WTC11 (cell line): ENCODE data around the gene RASGRF1. TPM values are rescaled to one million over a fixed set of nuclear protein-coding genes. Genes with fewer than 3 reads are reported as not detected.
A peak's percentile ranks its signal among the peaks of the same experiment; 100 is the strongest.

Experiments used
- ATAC-seq: fragments of 200-7000 bp; cut with Tn5 transposase; 2 replicates; pipeline ENCODE4 v1.10.0; 2021; ENCODE audit warnings: mild to moderate bottlenecking, moderate library complexity
- CTCF ChIA-PET: fragments of 300-600 bp; sonication (Branson Sonifier 250); formaldehyde crosslinking; loops from one replicate; lab custom pipeline; 2021; ENCODE audit warnings: antibody characterized with exemption; lab: Charles Lee
- POLR2A ChIA-PET: fragments of 350-600 bp; sonication (Branson Sonifier 250); formaldehyde crosslinking; loops from one replicate; lab custom pipeline; 2021; ENCODE audit warnings: antibody characterized with exemption; lab: Charles Lee
- DNase-seq: peaks from one replicate; pipeline ENCODE4 v3.0.0; 2021; ENCODE audit warnings: low spot score
- H3K27ac Mint-ChIP-seq: 2 replicates; pipeline ENCODE4 v1.8.0; 2021; ENCODE audit warnings: mixed read lengths
- H3K27me3 Mint-ChIP-seq: 2 replicates; pipeline ENCODE4 v1.8.0; 2021; ENCODE audit warnings: low read depth, mild to moderate bottlenecking, moderate library complexity, mixed read lengths
- H3K36me3 Mint-ChIP-seq: 2 replicates; pipeline ENCODE4 v1.8.0; 2021; ENCODE audit warnings: mixed read lengths
- H3K4me1 Mint-ChIP-seq: 2 replicates; pipeline ENCODE4 v1.8.0; 2022; ENCODE audit warnings: mixed read lengths
- H3K4me3 Mint-ChIP-seq: 2 replicates; pipeline ENCODE4 v1.8.0; 2021; ENCODE audit warnings: mild to moderate bottlenecking, moderate library complexity, mixed read lengths
- H3K9me3 Mint-ChIP-seq: 2 replicates; pipeline ENCODE4 v1.8.0; 2021; ENCODE audit warnings: mixed read lengths
- AR ChIP-seq: fragments of 250-450 bp; sonication (Bioruptor Pico); IDR thresholded peaks from 2 replicates; pipeline ENCODE4 v1.9.0; 2021; ENCODE audit warnings: mild to moderate bottlenecking
- ATF1 ChIP-seq: sonication (generic); formaldehyde crosslinking; IDR thresholded peaks from 2 replicates; pipeline ENCODE4 v1.8.1; 2023; ENCODE audit warnings: mild to moderate bottlenecking, moderate library complexity, missing genetic modification reagents
- ATF6 ChIP-seq: sonication (generic); formaldehyde crosslinking; IDR thresholded peaks from 2 replicates; pipeline ENCODE4 v1.8.1; 2023; ENCODE audit warnings: mild to moderate bottlenecking, missing genetic modification reagents
- CREM ChIP-seq: sonication (generic); formaldehyde crosslinking; IDR thresholded peaks from 2 replicates; pipeline ENCODE4 v1.8.1; 2022; ENCODE audit warnings: mild to moderate bottlenecking, missing genetic modification reagents, moderate library complexity
- CTCF ChIP-seq: fragments of 200-600 bp; IDR thresholded peaks from 2 replicates; pipeline ENCODE4 v1.8.0; 2022; ENCODE audit warnings: antibody characterized with exemption
- E2F1 ChIP-seq: sonication (generic); formaldehyde crosslinking; IDR thresholded peaks from 2 replicates; pipeline ENCODE4 v1.8.0; 2022; ENCODE audit warnings: mild to moderate bottlenecking, missing genetic modification reagents
- E2F5 ChIP-seq: sonication (generic); formaldehyde crosslinking; IDR thresholded peaks from 2 replicates; pipeline ENCODE4 v1.8.1; 2022; ENCODE audit warnings: mild to moderate bottlenecking, moderate library complexity, missing genetic modification reagents
- EMX1 ChIP-seq: fragments of 250-450 bp; sonication (Bioruptor Pico); IDR thresholded peaks from 2 replicates; pipeline ENCODE4 v1.8.0; 2021; ENCODE audit warnings: mild to moderate bottlenecking
- ETV6 ChIP-seq: sonication (generic); formaldehyde crosslinking; IDR thresholded peaks from 2 replicates; pipeline ENCODE4 v1.8.1; 2022; ENCODE audit warnings: mild to moderate bottlenecking, missing genetic modification reagents
- FOXP1 ChIP-seq: sonication (generic); formaldehyde crosslinking; IDR thresholded peaks from 2 replicates; pipeline ENCODE4 v1.8.0; 2022; ENCODE audit warnings: missing genetic modification reagents, mild to moderate bottlenecking, moderate library complexity, borderline replicate concordance
- GABPB1 ChIP-seq: sonication (generic); formaldehyde crosslinking; IDR thresholded peaks from 2 replicates; pipeline ENCODE4 v1.8.1; 2023; ENCODE audit warnings: mild to moderate bottlenecking, missing genetic modification reagents
- GTF2I ChIP-seq: fragments of 250-450 bp; sonication (Bioruptor Pico); conservative IDR thresholded peaks from 2 replicates; pipeline ENCODE4 v1.4.0; 2021; ENCODE audit warnings: mild to moderate bottlenecking
- MAX ChIP-seq: sonication (generic); formaldehyde crosslinking; IDR thresholded peaks from 2 replicates; pipeline ENCODE4 v1.8.0; 2022; ENCODE audit warnings: mild to moderate bottlenecking, missing genetic modification reagents
- NFATC4 ChIP-seq: fragments of 250-450 bp; sonication (Bioruptor Pico); IDR thresholded peaks from 2 replicates; pipeline ENCODE4 v1.9.0; 2021; ENCODE audit warnings: mild to moderate bottlenecking
- NFE2L1 ChIP-seq: sonication (generic); formaldehyde crosslinking; IDR thresholded peaks from 2 replicates; pipeline ENCODE4 v1.8.1; 2023; ENCODE audit warnings: missing genetic modification reagents
- NFYB ChIP-seq: sonication (generic); formaldehyde crosslinking; conservative IDR thresholded peaks from 2 replicates; pipeline ENCODE4 v1.8.0; 2022; ENCODE audit warnings: low read depth, missing genetic modification reagents
- PRDM15 ChIP-seq: sonication (generic); formaldehyde crosslinking; IDR thresholded peaks from 2 replicates; pipeline ENCODE4 v1.8.0; 2022; ENCODE audit warnings: missing genetic modification reagents
- TEAD1 ChIP-seq: sonication (generic); formaldehyde crosslinking; IDR thresholded peaks from 2 replicates; pipeline ENCODE4 v1.8.0; 2022; ENCODE audit warnings: mild to moderate bottlenecking, missing genetic modification reagents
- TEAD4 ChIP-seq: sonication (generic); formaldehyde crosslinking; IDR thresholded peaks from 2 replicates; pipeline ENCODE4 v1.8.0; 2022; ENCODE audit warnings: mild to moderate bottlenecking, missing genetic modification reagents
- ZNF121 ChIP-seq: sonication (generic); formaldehyde crosslinking; IDR thresholded peaks from 2 replicates; pipeline ENCODE4 v1.8.0; 2023; ENCODE audit warnings: missing genetic modification reagents
- ZNF263 ChIP-seq: sonication (generic); formaldehyde crosslinking; IDR thresholded peaks from 2 replicates; pipeline ENCODE4 v1.8.1; 2022; ENCODE audit warnings: low read depth, mild to moderate bottlenecking, moderate library complexity, missing genetic modification reagents
- total RNA-seq: library from RNA; stranded (reverse); gene quantifications from 3 replicates; pipeline ENCODE4 v1.2.3, GENCODE V29; 2021

Gene RASGRF1
- total RNA-seq, 1 experiment from 2014 or later: 0.85 TPM

- Mint-ChIP-seq H3K36me3 (no peaks in the 10 kb centered on the region), H3K9me3 (no peaks in the 10 kb centered on the region), H3K27me3 (no peaks in the 10 kb centered on the region; the same call in 1 of the 2 replicates), H3K4me3 (no peak overlapping the region), H3K4me1 (peaks cover 9% of the 10 kb centered on the region), H3K27ac (no peak overlapping the region)
- DNase-seq: no peak
- ChIA-PET CTCF (interaction anchor here (3.6 to 5.3 kb wide), 2 partner anchors 10 to 17 kb away, joined by 29 to 45 read pairs; no protein-coding TSS in a partner anchor), POLR2A (no interaction called here)
- TF ChIP-seq GABPB1 (peak; percentile 53; the same call in 1 of the 2 replicates), GTF2I (CRISPR knock-in tag) (no peak), ATF6 (no peak), E2F5 (CRISPR knock-in tag) (no peak), ETV6 (CRISPR knock-in tag) (no peak), NFATC4 (CRISPR knock-in tag) (no peak), CTCF (no peak), MAX (no peak), TEAD4 (no peak)
- ATAC-seq: no peak
Observed at GRCh38 chr15:78996894-78997275, 93.7 kb downstream of the RASGRF1 start.

- H3K36me3 Mint-ChIP-seq: no peaks in the 10 kb centered on the region
- ChIA-PET POLR2A (no interaction called here), CTCF (interaction anchor here (3.6 to 5.3 kb wide), 2 partner anchors 11 to 17 kb away, joined by 29 to 45 read pairs; no protein-coding TSS in a partner anchor)
- no peaks in the 10 kb centered on the region; the same call in 1 of the 2 replicates for H3K27me3 Mint-ChIP-seq
- TF ChIP-seq CREM (no peak), ZNF263 (CRISPR knock-in tag) (no peak), NFYB (CRISPR knock-in tag) (no peak), E2F1 (no peak), EMX1 (CRISPR knock-in tag) (no peak), TEAD1 (CRISPR knock-in tag) (no peak), PRDM15 (CRISPR knock-in tag) (no peak), FOXP1 (CRISPR knock-in tag) (no peak), NFE2L1 (no peak), AR (CRISPR knock-in tag) (no peak), ZNF121 (no peak), ATF1 (CRISPR knock-in tag) (no peak)
- no peaks in the 10 kb centered on the region for H3K9me3 Mint-ChIP-seq
- H3K4me3 Mint-ChIP-seq: no peak overlapping the region
- no peak for ATAC-seq
- DNase-seq: no peak
- H3K27ac Mint-ChIP-seq: no peak overlapping the region; the same call in 1 of the 2 replicates
- peaks cover 8% of the 10 kb centered on the region for H3K4me1 Mint-ChIP-seq
Observed at GRCh38 chr15:78995921-78996893, 94.4 kb downstream of the RASGRF1 start.
